GM23338 (cell line): ENCODE results near the gene ZNF638.

ENCODE experiments used
- CREB1 ChIP-seq: fragments of 250-450 bp; sonication (Bioruptor Pico); IDR thresholded peaks from 2 replicates; pipeline ENCODE4 v1.5.0; 2020; ENCODE audit warnings: low read depth, mild to moderate bottlenecking, moderate library complexity
- EZH2 ChIP-seq: fragments of 200-600 bp; sonication (generic); IDR thresholded peaks from one replicate; pipeline ENCODE4 v1.8.0; 2017; ENCODE audit warnings: antibody characterized with exemption, mild to moderate bottlenecking, low read depth; ENCODE audit not compliant: unreplicated experiment
- EZH2phosphoT487 ChIP-seq: fragments of 200-600 bp; sonication (generic); IDR thresholded peaks from one replicate; pipeline ENCODE4 v1.8.1; 2018; ENCODE audit warnings: antibody characterized with exemption; ENCODE audit not compliant: unreplicated experiment
- JUNB ChIP-seq: IDR thresholded peaks from one replicate; pipeline ENCODE4 v1.6.1; 2016; ENCODE audit warnings: antibody characterized with exemption; ENCODE audit not compliant: unreplicated experiment
- NANOG ChIP-seq: IDR thresholded peaks from 2 replicates; pipeline ENCODE4 v1.6.1; 2016; ENCODE audit warnings: antibody characterized with exemption, borderline replicate concordance
- POLR2AphosphoS5 ChIP-seq: IDR thresholded peaks from 2 replicates; pipeline ENCODE4 v1.6.1; 2016; ENCODE audit warnings: antibody characterized with exemption, low read depth
- STAT1 ChIP-seq: IDR thresholded peaks from one replicate; pipeline ENCODE4 v1.6.1; 2016; ENCODE audit warnings: antibody characterized with exemption; ENCODE audit not compliant: unreplicated experiment
- ZNF114 ChIP-seq: fragments of 250-450 bp; sonication (Bioruptor Pico); IDR thresholded peaks from 2 replicates; pipeline ENCODE4 v1.5.0; 2020; ENCODE audit warnings: mild to moderate bottlenecking, moderate library complexity
- ZNF331 ChIP-seq: fragments of 250-450 bp; sonication (Bioruptor Pico); IDR thresholded peaks from 2 replicates; pipeline ENCODE4 v1.5.0; 2020; ENCODE audit warnings: low read depth, mild to moderate bottlenecking, moderate library complexity
- TF ChIP-seq, protein P1 (sequence below), 2 experiments: fragments of 200-600 bp in 1 of 2; sonication (generic) in 1 of 2; conservative IDR thresholded peaks; 2 replicates each; pipeline versions ENCODE4 v1.5.1 to v1.6.1; 2016 to 2017; ENCODE audit warnings: antibody characterized with exemption in 2 of 2, low read depth in 2 of 2, mild to moderate bottlenecking in 2 of 2, moderate library complexity in 1 of 2
- TF ChIP-seq, protein P2 (sequence below): IDR thresholded peaks from one replicate; pipeline ENCODE4 v1.6.1; 2018; ENCODE audit warnings: antibody characterized with exemption; ENCODE audit not compliant: unreplicated experiment
- TF ChIP-seq, protein P3 (sequence below): IDR thresholded peaks from 2 replicates; pipeline ENCODE4 v1.6.1; 2016; ENCODE audit warnings: antibody characterized with exemption
- TF ChIP-seq, protein P4 (sequence below): fragments of 250-450 bp; sonication (Bioruptor Pico); IDR thresholded peaks from 2 replicates; pipeline ENCODE4 v1.5.0; 2020; ENCODE audit warnings: mild to moderate bottlenecking, moderate library complexity

DNA sequence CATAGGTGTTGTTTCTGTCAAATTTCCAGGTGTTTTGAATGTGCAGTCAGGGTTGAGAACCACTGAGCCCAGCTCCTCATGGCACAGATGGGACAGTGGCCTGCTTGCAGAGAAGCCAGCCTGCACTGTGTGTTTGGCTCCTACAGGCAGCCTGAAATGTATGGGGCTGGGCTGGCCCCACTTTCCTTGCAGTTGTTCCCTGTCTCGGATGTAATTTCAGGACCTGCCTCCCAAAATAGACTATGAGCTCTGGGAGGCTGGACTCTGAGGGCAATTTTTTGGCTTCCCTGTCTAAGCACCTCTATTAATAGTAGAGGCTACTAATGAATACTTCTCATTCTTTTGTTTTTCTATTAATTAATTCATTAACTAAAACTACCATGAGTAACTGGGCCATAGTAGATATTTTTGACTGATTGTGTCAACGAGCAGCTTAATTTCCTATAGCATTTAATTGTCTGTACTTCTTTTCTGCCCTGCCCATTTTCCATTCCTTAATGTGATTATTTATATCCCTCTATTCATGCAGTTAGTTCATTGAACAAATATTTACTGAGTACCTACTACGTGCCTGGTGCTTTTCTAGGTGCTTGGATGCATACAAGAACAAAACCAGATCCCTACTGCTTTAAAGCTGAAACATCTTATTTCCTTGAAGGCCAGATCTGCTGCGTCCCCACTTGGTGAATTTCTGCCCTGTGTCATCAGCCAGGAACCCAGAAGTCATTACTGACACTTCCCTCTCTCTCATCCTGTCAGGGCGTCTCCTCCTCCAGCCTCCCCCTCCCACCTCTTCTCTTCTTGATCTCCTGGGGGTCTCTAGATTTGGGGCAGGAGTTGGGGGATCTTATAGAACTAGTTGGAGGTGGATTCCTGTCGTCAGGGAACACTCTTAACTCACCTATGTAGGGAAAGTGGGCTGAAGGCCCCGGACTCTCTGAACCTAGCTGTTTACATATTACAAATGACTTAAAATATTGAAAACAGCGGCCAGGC lies 138.1 kb downstream of the ZNF638 start:
- TF ChIP-seq, protein P1, sequence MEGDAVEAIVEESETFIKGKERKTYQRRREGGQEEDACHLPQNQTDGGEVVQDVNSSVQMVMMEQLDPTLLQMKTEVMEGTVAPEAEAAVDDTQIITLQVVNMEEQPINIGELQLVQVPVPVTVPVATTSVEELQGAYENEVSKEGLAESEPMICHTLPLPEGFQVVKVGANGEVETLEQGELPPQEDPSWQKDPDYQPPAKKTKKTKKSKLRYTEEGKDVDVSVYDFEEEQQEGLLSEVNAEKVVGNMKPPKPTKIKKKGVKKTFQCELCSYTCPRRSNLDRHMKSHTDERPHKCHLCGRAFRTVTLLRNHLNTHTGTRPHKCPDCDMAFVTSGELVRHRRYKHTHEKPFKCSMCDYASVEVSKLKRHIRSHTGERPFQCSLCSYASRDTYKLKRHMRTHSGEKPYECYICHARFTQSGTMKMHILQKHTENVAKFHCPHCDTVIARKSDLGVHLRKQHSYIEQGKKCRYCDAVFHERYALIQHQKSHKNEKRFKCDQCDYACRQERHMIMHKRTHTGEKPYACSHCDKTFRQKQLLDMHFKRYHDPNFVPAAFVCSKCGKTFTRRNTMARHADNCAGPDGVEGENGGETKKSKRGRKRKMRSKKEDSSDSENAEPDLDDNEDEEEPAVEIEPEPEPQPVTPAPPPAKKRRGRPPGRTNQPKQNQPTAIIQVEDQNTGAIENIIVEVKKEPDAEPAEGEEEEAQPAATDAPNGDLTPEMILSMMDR (conservative IDR thresholded peaks at IDR 0.05; ENCODE audit: low read depth in 2 of 2) = no peak
- TF ChIP-seq JUNB = no peak
- TF ChIP-seq, protein P2, sequence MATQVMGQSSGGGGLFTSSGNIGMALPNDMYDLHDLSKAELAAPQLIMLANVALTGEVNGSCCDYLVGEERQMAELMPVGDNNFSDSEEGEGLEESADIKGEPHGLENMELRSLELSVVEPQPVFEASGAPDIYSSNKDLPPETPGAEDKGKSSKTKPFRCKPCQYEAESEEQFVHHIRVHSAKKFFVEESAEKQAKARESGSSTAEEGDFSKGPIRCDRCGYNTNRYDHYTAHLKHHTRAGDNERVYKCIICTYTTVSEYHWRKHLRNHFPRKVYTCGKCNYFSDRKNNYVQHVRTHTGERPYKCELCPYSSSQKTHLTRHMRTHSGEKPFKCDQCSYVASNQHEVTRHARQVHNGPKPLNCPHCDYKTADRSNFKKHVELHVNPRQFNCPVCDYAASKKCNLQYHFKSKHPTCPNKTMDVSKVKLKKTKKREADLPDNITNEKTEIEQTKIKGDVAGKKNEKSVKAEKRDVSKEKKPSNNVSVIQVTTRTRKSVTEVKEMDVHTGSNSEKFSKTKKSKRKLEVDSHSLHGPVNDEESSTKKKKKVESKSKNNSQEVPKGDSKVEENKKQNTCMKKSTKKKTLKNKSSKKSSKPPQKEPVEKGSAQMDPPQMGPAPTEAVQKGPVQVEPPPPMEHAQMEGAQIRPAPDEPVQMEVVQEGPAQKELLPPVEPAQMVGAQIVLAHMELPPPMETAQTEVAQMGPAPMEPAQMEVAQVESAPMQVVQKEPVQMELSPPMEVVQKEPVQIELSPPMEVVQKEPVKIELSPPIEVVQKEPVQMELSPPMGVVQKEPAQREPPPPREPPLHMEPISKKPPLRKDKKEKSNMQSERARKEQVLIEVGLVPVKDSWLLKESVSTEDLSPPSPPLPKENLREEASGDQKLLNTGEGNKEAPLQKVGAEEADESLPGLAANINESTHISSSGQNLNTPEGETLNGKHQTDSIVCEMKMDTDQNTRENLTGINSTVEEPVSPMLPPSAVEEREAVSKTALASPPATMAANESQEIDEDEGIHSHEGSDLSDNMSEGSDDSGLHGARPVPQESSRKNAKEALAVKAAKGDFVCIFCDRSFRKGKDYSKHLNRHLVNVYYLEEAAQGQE = no peak
- TF ChIP-seq CREB1 (CRISPR knock-in tag) = no peak
- no peak for TF ChIP-seq EZH2
- no peak for TF ChIP-seq EZH2phosphoT487
- no peak for TF ChIP-seq STAT1
- no peak for TF ChIP-seq ZNF331 (CRISPR knock-in tag)
- no peak for TF ChIP-seq POLR2AphosphoS5
- TF ChIP-seq ZNF114 (CRISPR knock-in tag) = no peak
- TF ChIP-seq, protein P3, sequence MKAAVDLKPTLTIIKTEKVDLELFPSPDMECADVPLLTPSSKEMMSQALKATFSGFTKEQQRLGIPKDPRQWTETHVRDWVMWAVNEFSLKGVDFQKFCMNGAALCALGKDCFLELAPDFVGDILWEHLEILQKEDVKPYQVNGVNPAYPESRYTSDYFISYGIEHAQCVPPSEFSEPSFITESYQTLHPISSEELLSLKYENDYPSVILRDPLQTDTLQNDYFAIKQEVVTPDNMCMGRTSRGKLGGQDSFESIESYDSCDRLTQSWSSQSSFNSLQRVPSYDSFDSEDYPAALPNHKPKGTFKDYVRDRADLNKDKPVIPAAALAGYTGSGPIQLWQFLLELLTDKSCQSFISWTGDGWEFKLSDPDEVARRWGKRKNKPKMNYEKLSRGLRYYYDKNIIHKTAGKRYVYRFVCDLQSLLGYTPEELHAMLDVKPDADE = no peak
- no peak for TF ChIP-seq NANOG
- TF ChIP-seq, protein P4, sequence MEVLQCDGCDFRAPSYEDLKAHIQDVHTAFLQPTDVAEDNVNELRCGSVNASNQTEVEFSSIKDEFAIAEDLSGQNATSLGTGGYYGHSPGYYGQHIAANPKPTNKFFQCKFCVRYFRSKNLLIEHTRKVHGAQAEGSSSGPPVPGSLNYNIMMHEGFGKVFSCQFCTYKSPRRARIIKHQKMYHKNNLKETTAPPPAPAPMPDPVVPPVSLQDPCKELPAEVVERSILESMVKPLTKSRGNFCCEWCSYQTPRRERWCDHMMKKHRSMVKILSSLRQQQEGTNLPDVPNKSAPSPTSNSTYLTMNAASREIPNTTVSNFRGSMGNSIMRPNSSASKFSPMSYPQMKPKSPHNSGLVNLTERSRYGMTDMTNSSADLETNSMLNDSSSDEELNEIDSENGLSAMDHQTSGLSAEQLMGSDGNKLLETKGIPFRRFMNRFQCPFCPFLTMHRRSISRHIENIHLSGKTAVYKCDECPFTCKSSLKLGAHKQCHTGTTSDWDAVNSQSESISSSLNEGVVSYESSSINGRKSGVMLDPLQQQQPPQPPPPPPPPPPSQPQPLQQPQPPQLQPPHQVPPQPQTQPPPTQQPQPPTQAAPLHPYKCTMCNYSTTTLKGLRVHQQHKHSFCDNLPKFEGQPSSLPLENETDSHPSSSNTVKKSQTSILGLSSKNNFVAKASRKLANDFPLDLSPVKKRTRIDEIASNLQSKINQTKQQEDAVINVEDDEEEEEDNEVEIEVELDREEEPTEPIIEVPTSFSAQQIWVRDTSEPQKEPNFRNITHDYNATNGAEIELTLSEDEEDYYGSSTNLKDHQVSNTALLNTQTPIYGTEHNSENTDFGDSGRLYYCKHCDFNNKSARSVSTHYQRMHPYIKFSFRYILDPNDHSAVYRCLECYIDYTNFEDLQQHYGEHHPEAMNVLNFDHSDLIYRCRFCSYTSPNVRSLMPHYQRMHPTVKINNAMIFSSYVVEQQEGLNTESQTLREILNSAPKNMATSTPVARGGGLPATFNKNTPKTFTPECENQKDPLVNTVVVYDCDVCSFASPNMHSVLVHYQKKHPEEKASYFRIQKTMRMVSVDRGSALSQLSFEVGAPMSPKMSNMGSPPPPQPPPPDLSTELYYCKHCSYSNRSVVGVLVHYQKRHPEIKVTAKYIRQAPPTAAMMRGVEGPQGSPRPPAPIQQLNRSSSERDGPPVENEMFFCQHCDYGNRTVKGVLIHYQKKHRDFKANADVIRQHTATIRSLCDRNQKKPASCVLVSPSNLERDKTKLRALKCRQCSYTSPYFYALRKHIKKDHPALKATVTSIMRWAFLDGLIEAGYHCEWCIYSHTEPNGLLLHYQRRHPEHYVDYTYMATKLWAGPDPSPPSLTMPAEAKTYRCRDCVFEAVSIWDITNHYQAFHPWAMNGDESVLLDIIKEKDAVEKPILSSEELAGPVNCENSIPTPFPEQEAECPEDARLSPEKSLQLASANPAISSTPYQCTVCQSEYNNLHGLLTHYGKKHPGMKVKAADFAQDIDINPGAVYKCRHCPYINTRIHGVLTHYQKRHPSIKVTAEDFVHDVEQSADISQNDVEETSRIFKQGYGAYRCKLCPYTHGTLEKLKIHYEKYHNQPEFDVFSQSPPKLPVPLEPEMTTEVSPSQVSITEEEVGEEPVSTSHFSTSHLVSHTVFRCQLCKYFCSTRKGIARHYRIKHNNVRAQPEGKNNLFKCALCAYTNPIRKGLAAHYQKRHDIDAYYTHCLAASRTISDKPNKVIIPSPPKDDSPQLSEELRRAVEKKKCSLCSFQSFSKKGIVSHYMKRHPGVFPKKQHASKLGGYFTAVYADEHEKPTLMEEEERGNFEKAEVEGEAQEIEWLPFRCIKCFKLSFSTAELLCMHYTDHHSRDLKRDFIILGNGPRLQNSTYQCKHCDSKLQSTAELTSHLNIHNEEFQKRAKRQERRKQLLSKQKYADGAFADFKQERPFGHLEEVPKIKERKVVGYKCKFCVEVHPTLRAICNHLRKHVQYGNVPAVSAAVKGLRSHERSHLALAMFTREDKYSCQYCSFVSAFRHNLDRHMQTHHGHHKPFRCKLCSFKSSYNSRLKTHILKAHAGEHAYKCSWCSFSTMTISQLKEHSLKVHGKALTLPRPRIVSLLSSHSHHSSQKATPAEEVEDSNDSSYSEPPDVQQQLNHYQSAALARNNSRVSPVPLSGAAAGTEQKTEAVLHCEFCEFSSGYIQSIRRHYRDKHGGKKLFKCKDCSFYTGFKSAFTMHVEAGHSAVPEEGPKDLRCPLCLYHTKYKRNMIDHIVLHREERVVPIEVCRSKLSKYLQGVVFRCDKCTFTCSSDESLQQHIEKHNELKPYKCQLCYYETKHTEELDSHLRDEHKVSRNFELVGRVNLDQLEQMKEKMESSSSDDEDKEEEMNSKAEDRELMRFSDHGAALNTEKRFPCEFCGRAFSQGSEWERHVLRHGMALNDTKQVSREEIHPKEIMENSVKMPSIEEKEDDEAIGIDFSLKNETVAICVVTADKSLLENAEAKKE (CRISPR knock-in tag) = no peak
